NCI-H146 (cell line): ENCODE results near the gene RPL28.
A peak's percentile ranks its signal among the peaks of the same experiment; 100 is the strongest.

ENCODE experiments used
- DNase-seq: peaks from one replicate; lab custom pipeline; 2025; lab: John Stamatoyannopoulos, UW

The RPL28 gene

DNA sequence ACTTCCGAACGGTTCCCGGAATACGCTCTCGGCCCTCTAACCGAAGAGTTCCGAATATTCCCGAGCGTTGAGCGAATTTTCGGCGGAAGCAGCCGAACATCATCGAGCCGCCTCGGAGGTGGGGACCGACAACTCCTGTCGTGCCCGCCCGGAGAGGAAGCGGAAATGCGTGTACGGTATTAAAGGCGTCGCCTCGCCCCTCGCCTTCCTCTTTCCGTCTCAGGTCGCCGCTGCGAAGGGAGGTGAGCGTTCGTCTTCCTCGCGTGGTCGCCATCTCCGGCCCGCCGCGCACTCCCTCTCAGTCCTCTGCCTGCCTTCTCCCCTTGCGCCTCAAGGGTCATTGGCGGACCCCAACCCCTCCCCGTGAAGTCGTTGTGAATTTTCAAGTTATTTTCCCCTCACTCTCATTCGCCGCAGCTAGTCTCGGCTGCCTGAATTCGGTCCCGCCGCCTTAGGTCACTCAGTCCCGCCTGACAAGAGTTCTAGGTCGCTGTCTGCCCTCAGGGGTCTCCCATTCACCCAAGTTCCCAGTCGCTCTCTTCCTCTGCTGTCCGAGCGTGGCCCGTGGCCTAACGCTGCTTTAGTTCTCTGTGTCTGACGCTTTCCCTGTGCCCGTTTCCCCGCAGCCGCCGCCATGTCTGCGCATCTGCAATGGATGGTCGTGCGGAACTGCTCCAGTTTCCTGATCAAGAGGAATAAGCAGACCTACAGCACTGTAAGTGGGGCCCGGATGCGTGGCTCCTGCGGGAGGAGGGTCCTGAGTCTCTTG is at the start of gene RPL28:
Gene RPL28 (plus strand): TSS at position 209 of the 769 bp plus-strand sequence. CDS start 426 bp downstream, at position 635.
- peak; percentile 99 for DNase-seq

- DNase-seq, result no peak
Measured at GRCh38 chr19:55336101-55336500, 49.6 kb upstream of the RPL28 start.

DNA sequence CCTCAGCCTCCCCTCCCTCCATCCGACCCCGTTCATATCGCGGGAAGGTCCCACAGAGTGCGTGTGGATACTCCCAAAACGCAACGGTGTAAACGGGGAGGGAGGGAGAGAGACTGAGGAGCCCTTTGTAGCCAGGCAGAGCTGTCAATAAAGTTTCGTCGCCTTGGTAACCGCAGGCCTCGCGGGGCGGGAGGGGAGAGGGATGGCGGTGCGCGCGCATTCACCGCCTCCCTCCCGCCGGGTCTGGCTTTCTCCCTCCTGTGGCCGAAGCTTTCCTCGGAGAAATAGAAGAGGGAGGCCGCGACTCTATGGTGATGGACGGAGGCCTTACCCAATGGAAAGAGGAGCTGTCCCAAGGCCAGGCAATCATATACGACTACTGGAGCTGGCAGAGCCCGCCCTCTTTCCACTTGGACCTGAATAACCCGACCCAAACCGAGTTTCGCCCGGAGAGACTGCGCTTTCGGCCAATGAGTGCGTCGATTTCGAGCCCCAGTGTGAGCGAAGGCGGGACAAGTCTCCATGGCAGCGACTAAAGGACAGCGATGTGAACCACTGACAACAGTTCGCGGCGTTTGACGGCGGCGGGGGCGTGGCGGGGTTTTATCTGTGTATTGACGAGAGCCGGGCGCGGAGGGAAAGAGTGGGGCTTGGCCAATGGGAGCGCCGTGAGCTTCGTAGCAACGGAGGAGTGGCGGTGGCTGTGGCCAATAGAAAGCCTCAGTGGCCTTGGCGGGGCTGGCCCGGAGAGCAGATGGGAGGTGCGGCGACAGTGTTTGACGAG is 46.4 kb upstream of the RPL28 start, which contains the start of gene KMT5C:
Gene KMT5C (plus strand): TSS at position 772 of the 784 bp plus-strand sequence. CDS start 2,061 bp downstream, outside the sequence.
- DNase-seq, result peak; percentile 100

- DNase-seq, result peak; percentile 66
Measured at GRCh38 chr19:55339889-55340783, 45.6 kb upstream of the RPL28 start.

- DNase-seq, result peak; percentile 86
Measured at GRCh38 chr19:55340784-55341147, 45.0 kb upstream of the RPL28 start.

DNA sequence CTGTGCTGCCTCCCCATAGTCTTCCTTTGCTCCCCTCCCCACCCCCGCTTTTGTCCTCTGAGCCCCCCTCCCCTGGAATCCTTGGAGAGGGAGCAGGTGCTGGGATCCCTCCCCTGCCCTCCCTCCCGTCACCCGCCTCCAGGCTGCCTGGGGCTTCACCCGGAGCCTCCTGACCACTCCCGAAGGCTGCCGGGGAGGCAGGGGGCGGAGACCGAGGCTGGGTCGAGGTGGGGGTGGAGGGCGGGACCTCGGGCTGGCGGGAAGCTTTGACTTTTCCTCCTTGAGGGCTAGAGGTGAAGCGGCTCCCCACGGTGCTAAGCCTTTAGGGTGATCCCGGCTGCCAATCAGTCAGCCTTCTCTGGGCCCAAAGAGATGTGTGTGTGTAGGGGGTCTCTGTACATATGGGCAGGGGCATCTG is 44.6 kb upstream of the RPL28 start:
- DNase-seq, result peak; percentile 96

GRCh38 chr19:55341595-55342531 is 43.9 kb upstream of the RPL28 start:
- no peak for DNase-seq

- no peak for DNase-seq
Measured at GRCh38 chr19:55344444-55344843, 41.3 kb upstream of the RPL28 start.

- no peak for DNase-seq
Measured at GRCh38 chr19:55345101-55345817, 40.5 kb upstream of the RPL28 start.

- DNase-seq, result no peak
Measured at GRCh38 chr19:55345818-55346724, 39.7 kb upstream of the RPL28 start.

DNA sequence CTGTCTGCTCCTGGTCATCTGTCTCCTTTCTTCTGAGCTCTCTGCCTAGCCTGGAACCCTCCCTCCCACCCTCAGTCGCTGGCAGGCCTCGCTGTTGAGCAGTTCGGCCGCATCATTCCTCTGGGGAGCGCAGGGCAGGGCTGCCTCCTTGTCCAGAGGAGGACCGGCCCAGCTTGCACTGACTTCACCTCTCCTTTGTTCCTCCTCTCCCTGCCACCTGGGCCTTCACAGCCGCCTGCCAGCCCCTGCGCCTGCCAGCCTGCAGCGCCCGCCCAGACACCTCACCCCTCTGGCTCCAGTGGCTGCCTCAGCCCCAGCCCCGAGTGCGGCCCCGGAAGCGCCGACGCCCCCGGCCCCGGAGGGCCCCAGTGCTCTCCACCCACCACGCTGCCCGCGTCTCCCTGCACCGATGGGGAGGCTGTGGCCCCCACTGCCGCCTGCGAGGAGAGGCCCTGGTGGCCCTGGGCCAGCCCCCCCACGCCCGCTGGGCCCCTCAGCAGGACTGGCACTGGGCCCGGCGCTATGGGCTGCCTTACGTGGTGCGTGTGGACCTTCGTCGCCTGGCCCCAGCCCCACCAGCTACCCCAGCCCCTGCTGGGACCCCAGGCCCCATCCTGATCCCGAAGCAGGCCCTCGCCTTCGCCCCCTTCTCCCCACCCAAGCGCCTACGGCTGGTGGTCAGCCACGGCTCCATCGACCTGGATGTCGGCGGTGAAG is 38.8 kb upstream of the RPL28 start:
- DNase-seq, result no peak

DNA sequence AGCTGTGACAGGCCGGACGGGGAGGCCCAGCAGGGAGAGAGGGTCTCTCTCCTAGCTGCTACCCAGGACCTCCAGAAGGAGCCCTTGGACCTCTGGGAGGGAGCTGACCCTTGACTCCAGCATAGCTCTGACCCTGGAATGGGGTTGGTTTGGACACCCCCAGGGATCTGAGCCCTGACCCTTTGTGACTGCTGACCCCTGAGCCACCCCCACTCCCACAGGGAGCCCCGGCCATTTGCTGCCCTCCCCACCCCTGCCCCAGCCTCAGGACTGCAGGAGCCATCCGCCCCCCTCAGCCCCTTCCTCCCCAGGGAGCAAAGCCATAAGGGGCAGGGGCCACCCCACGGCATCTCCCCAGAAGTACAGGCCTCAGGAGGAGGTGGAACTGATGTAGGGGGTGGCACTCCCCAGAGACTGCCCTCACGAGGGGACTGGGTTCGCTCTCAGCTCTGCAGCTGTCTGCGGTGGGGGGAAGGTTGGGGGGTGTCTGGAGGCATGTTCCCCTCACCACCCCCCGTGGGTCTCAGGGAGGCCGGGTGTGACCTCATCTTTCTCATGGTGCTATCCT is 38.2 kb upstream of the RPL28 start:
- no peak for DNase-seq

GRCh38 chr19:55348317-55349034 is 37.3 kb upstream of the RPL28 start:
- DNase-seq, result no peak

- DNase-seq, result no peak
Measured at GRCh38 chr19:55350620-55351315, 35.0 kb upstream of the RPL28 start.

DNA sequence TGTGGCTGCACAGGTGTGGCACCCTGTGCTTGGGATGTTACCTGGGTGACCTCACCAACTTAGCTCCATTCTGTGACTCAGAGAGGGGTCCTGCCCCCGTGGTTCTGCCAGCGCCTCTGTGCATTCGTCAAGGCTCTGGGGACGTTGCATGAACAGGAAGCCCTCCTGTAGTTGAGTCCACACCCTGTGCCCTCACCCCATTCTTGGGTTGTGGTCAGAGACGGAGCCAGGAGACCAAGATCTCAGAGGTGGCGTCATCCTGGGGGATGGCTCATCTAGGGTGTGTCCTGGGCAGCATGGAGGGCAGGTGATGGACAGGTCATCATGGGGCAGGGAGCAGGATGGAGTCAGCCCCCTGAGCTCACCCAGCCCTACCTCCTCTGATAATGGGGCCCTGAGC is 33.7 kb upstream of the RPL28 start:
- DNase-seq, result no peak

DNA sequence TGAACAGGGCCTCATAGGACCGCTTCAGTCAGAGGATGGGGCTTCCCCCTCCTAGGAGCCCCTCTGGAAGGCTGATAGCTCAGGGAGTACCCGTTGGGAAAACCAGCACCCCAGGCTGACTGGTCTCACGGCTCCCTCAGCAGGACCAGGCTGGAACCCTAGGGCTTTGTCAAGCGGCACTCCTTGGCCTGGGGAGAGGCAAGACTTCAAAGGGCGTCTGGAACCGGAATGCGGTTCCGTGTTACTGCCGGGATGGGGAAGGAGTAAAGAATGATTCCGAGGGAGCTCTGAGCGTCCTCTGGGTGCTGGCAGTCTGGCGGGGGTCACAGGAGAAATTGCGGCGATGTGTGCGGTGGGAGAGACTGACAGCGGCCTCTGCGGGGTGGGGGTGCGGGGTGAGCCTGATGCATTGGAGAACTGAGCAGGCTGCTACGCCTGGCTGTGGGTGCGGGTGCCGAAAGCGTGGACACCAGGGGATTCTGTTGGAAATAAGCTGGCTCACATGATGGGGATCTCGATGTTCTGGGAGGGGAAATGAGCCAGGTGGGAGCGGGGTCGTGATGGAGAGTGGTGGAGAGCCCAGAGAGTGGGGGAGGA is 33.1 kb upstream of the RPL28 start:
- DNase-seq, result no peak
